ENCODE results near the gene GRM1. TPM values are rescaled to one million over a fixed set of nuclear protein-coding genes. Genes with fewer than 3 reads are reported as not detected.

Gene GRM1
- total and polyA plus RNA-seq, 9 of the 15 experiments (the other 6 are each of a cell fraction or from before 2014, with no cell fraction given), result not detected

GRCh38 chr6:146423452-146423851 is 394.6 kb downstream of the GRM1 start:
- Histone ChIP-seq H3K9ac (ENCODE audit: insufficient read depth in 1 of 2, low read depth in 2 of 2, low read length in 2 of 2) (no peak overlapping the region), H3K4me2 (ENCODE audit: insufficient read depth, low read length) (no peak overlapping the region), H3K27ac (ENCODE audit: extremely low read depth, low read depth, low read length) (no peak overlapping the region), H3K4me3 (no peak overlapping the region), H3K27me3 (ENCODE audit: control insufficient read depth in 2 of 2, insufficient read depth in 2 of 2, low read length in 2 of 2) (no peaks in the 10 kb centered on the region), H3K36me3 (ENCODE audit: control insufficient read depth, insufficient read depth, low read length) (no peaks in the 10 kb centered on the region), H4K20me1 (replicated peaks; ENCODE audit: control insufficient read depth, insufficient read depth, low read length) (no peaks in the 10 kb centered on the region), H3K9me3 (replicated peaks; ENCODE audit: control insufficient read depth, insufficient read depth, low read depth, low read length) (no peaks in the 10 kb centered on the region), H3K79me2 (ENCODE audit: control insufficient read depth, insufficient read depth, low read length) (no peaks in the 10 kb centered on the region), H3K9me1 (ENCODE audit: control insufficient read depth, insufficient read depth, low read length) (no peaks in the 10 kb centered on the region), H2AFZ (ENCODE audit: low read depth, low read length) (no peak overlapping the region), H3K4me1 (replicated peaks in 1 of 2; ENCODE audit: control insufficient read depth in 2 of 2, insufficient read depth in 2 of 2, low read length in 2 of 2) (no peaks in the 10 kb centered on the region)
- WGBS (ENCODE audit: insufficient coverage, low coverage, missing lambda C conversion rate), result 1% methylated on average over 6 of the region's 6 CpGs
- ATAC-seq (no peak), FAIRE-seq (no peak), DNase-seq (ENCODE audit: extremely low read depth in 1 of 4, low spot score in 3 of 4) (no peak)
- BruUV-seq (replicated peaks), result no TSS peak
- CTCF ChIA-PET (ENCODE audit: low intra/inter-chr PET ratio), result no interaction called here
- POLR2A ChIA-PET, result no interaction called here
- in situ Hi-C loops (cut with MboI) (no loop called here), intact Hi-C loops (cut with micrococcal nuclease) (no loop called here)
- TF ChIP-seq E2F8 (IDR thresholded peaks at IDR 0.05; ENCODE audit: low read depth, partially characterized antibody) (no peak), HOXB6 (CRISPR knock-in tag; IDR thresholded peaks at IDR 0.05; ENCODE audit: borderline replicate concordance) (no peak), RBM25 (IDR thresholded peaks at IDR 0.05; ENCODE audit: low read depth, low read length, severe bottlenecking) (no peak), ZNF518B (CRISPR knock-in tag; IDR thresholded peaks at IDR 0.05) (no peak), ZC3H11A (IDR thresholded peaks at IDR 0.05; ENCODE audit: low read depth, low read length) (no peak), RFX7 (CRISPR knock-in tag; IDR thresholded peaks at IDR 0.05) (no peak)
- TF ChIP-seq, protein P1, sequence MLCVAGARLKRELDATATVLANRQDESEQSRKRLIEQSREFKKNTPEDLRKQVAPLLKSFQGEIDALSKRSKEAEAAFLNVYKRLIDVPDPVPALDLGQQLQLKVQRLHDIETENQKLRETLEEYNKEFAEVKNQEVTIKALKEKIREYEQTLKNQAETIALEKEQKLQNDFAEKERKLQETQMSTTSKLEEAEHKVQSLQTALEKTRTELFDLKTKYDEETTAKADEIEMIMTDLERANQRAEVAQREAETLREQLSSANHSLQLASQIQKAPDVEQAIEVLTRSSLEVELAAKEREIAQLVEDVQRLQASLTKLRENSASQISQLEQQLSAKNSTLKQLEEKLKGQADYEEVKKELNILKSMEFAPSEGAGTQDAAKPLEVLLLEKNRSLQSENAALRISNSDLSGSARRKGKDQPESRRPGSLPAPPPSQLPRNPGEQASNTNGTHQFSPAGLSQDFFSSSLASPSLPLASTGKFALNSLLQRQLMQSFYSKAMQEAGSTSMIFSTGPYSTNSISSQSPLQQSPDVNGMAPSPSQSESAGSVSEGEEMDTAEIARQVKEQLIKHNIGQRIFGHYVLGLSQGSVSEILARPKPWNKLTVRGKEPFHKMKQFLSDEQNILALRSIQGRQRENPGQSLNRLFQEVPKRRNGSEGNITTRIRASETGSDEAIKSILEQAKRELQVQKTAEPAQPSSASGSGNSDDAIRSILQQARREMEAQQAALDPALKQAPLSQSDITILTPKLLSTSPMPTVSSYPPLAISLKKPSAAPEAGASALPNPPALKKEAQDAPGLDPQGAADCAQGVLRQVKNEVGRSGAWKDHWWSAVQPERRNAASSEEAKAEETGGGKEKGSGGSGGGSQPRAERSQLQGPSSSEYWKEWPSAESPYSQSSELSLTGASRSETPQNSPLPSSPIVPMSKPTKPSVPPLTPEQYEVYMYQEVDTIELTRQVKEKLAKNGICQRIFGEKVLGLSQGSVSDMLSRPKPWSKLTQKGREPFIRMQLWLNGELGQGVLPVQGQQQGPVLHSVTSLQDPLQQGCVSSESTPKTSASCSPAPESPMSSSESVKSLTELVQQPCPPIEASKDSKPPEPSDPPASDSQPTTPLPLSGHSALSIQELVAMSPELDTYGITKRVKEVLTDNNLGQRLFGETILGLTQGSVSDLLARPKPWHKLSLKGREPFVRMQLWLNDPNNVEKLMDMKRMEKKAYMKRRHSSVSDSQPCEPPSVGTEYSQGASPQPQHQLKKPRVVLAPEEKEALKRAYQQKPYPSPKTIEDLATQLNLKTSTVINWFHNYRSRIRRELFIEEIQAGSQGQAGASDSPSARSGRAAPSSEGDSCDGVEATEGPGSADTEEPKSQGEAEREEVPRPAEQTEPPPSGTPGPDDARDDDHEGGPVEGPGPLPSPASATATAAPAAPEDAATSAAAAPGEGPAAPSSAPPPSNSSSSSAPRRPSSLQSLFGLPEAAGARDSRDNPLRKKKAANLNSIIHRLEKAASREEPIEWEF (CRISPR knock-in tag; IDR thresholded peaks at IDR 0.05), result no peak
